GM19023 (cell line): Measurements from ENCODE around the gene CDIPT.
A peak's percentile ranks its signal among the peaks of the same experiment; 100 is the strongest.
"Not testable (repeated sequence)": the region's sequence is repeated elsewhere in the genome, so short reads cannot be mapped to it uniquely, and the experiment has no call there.

Experiments
- ATAC-seq: cut with Tn5 transposase; IDR thresholded peaks from one replicate; pipeline ENCODE4 v1.9.1; 2021; ENCODE audit warnings: mild to moderate bottlenecking, moderate library complexity; ENCODE audit not compliant: unreplicated experiment

CDIPT gene

DNA sequence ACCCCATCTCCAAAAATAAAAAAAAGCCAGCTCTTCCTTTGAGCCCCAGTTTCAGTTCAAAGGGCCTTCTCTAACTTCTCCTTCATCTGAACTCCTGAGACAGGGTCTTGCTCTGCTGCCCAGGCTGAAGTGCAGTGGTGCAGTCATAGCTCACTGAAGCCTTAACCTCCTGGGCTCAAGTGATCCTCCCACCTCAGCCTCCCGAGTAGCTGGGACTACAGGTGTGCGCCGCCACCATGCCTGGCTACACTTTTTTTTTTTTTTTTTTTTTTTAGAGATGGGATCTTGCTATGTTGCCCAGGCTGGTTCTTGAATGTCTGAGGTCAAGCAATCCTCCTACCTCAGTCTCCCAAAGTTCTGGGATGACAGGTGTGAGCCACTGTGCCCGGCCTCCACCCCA, 29.8 kb downstream of the CDIPT start:
- ATAC-seq, result not testable (repeated sequence)

- no peak for ATAC-seq
Observed at GRCh38 chr16:29831490-29831889, 31.5 kb downstream of the CDIPT start.

GRCh38 chr16:29830774-29831173, 32.3 kb downstream of the CDIPT start:
- ATAC-seq, result no peak

- ATAC-seq, result no peak
Observed at GRCh38 chr16:29826342-29826695, 36.7 kb downstream of the CDIPT start.

GRCh38 chr16:29825145-29826044, 37.6 kb downstream of the CDIPT start:
- ATAC-seq, result no peak

- no peak for ATAC-seq
Observed at GRCh38 chr16:29824589-29825144, 38.4 kb downstream of the CDIPT start.

DNA sequence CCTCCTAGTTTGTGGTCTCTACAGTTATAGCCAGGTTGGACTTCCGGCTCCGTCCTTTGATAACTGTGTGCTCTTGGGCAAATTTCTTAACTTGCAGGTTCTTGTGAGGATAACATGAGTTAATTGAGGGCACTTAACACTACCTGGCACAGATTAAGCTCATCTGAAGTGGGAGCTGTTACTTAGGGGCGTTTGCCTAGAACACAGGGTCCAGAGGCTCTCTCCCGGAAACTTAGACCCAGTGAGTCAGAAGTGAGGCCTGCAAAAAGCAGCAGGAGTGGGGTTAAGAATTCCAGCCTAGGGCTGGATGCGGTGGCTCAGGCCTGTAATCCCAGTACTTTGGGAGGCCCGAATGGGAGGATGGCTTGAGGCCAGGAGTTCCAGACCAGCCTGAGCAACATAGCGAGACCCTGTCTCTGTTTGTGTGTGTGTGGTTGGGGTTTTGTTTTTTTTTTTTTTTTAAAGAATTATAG, 41.3 kb downstream of the CDIPT start:
- ATAC-seq, result no peak

- peak; percentile 43 for ATAC-seq
Observed at GRCh38 chr16:29820730-29821642, 42.0 kb downstream of the CDIPT start.

DNA sequence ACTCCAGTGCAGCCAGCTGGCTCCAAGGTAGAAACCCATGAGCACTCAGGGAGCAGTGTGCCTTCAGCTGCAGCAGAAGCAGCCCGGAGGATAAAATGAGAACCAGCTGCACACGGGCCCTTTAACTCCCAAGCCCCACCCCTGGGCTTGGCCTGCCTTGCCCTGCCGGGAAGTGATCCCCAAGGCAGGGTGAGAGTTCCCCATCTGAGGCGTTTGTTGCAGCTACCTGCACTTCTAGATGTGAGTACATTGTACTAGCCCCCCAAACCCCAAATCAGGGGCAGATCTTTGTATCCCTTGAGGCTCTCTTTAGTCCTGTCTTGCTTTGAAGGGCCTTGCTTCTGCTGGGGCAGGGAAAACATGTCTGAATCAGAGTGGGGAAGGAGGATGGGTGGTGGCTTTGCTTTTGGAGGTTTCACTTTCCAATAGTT, 42.7 kb downstream of the CDIPT start, which contains the start of gene MVP:
Gene MVP (plus strand): TSS at position 192 of the 431 bp plus-strand sequence. CDS start 10,088 bp downstream, outside the sequence.
- no peak for ATAC-seq

DNA sequence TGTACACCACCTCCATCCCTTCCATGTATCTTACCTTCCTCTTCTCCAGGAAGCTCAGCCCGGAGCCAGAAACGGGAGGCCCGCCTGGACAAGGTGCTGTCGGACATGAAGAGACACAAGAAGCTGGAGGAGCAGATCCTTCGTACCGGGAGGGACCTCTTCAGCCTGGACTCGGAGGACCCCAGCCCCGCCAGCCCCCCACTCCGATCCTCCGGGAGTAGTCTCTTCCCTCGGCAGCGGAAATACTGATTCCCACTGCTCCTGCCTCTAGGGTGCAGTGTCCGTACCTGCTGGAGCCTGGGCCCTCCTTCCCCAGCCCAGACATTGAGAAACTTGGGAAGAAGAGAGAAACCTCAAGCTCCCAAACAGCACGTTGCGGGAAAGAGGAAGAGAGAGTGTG, 43.5 kb downstream of the CDIPT start:
- ATAC-seq, result no peak

- no peak for ATAC-seq
Observed at GRCh38 chr16:29818082-29818481, 44.9 kb downstream of the CDIPT start.

GRCh38 chr16:29816694-29817441, 46.2 kb downstream of the CDIPT start:
- peak; percentile 1 for ATAC-seq

DNA sequence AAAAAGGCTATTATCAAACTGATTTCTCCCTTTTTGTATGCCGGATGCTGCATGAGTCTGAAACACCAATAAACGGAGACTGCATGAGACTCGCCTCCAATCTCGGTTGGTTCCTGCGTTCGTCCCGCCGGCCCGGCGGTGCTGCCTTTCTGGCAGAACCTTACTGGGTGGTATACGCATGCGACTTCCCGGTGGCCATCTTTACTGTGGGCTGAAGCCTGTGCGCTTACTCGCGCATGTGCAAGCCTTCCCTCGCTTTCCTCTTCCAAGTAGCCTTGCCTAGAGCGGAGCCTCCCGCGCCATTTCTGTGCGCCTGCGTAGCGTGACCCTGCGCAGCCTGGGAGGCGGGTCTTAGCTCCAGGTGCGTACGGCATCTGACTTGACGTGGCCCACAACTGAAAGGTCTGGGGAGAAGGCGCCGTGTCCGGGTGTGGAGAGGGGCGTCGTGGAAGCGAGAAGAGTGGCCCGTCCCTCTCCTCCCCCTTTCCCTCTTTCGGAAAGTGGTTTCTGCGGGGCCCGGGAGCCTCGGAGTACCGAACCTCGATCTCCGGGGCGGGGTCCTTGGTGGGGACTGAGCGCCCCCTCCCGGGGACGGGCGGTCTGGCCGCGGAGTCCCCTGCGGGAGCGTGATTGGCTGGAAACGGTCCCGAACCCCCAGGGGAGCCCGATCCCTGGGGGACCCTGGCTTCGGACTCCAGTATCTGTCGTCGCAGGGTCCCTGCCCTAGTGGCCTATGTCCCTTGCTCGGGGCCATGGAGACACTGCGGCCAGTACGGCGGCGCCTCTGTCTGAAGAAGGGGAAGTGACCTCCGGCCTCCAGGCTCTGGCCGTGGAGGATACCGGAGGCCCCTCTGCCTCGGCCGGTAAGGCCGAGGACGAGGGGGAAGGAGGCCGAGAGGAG, 47.0 kb downstream of the CDIPT start, which contains the start of gene PAGR1:
Gene PAGR1 (plus strand): TSS at position 360 of the 901 bp plus-strand sequence. CDS start 374 bp downstream, at position 734.
- peak; percentile 57 for ATAC-seq

DNA sequence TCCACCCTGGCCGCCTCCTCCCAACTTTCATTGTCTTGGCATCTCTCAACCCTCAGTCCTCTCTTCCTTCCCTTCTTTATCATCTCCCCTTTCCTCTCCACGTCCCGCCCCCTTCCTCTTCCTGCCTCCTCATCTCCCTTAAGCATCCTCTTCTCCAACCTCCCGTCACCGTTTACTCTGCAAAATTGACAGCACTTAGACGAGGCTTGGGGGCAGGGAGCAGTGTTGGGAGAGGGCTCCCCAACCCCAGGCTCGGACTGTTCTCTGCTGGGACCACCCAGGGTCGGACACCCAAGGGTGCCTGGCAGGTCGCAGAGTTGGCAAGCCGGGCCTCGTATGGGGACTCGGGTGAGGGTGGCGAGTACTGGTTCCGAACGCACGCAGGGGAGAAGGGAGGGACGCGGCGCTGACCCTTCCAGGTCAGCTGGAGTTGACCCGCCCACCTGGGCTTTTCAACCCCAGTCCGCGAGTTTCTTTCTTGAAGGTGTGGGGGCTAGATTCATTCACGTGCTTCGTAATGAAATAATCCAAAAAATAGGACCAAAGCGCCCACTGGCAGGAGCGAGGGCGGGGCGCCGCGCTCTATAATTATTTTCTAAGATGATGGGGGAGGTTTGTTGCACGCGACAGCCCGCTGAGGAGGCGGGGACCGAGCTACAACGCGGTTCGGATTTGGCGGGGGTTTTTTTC, 47.8 kb downstream of the CDIPT start:
- ATAC-seq, result no peak

DNA sequence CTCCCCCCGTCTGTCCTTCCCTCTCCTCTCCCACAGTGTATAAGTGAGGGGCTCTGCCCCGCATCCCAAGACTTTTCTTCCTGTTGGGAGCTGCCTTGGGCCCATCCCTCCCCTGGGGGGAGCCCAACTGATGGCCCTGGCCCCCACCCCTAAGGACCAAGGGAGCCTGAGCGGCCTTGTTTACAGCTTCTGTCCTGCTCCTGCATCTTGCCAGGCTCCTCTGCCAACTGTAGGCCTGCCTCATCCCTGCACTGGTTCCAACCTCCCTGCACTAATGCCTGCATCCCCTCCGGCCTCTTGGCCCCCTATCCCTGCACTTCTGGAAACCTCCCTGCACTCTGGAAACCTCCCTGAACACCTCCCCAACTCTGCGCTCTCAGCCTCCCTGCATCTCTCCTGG, 48.4 kb downstream of the CDIPT start:
- ATAC-seq, result no peak

DNA sequence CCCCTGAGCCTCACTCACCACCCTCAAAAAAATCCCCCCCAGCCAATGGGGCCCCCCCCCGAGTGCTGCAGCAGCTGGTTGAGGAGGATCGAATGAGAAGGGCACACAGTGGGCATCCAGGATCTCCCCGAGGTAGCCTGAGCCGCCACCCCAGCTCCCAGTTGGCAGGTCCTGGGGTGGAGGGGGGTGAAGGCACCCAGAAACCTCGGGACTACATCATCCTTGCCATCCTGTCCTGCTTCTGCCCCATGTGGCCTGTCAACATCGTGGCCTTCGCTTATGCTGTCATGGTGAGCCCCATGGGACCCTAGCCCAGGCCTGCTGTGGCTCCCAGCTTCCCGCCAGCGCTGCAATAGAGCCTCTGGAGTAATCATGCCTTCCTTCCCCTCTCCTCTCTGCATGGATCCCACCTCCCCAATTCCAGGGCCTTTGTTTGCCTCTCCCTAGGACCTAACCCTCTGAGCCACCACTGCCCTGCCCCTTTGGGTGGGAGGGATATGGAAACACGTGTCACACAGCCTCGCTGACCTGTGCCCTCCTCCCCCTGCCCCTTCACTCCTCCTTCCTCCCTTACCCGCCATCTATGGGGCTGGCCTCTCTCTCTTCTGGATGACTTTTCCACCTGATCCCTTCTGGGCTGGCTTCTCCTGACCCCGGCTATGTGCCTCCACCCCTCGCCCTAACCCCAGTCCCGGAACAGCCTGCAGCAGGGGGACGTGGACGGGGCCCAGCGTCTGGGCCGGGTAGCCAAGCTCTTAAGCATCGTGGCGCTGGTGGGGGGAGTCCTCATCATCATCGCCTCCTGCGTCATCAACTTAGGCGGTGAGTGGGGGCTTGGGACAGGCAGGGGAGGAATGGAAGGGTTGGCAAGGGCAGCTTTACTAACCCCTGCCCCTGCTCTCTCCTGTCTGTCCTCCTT, 49.1 kb downstream of the CDIPT start:
- ATAC-seq, result no peak

DNA sequence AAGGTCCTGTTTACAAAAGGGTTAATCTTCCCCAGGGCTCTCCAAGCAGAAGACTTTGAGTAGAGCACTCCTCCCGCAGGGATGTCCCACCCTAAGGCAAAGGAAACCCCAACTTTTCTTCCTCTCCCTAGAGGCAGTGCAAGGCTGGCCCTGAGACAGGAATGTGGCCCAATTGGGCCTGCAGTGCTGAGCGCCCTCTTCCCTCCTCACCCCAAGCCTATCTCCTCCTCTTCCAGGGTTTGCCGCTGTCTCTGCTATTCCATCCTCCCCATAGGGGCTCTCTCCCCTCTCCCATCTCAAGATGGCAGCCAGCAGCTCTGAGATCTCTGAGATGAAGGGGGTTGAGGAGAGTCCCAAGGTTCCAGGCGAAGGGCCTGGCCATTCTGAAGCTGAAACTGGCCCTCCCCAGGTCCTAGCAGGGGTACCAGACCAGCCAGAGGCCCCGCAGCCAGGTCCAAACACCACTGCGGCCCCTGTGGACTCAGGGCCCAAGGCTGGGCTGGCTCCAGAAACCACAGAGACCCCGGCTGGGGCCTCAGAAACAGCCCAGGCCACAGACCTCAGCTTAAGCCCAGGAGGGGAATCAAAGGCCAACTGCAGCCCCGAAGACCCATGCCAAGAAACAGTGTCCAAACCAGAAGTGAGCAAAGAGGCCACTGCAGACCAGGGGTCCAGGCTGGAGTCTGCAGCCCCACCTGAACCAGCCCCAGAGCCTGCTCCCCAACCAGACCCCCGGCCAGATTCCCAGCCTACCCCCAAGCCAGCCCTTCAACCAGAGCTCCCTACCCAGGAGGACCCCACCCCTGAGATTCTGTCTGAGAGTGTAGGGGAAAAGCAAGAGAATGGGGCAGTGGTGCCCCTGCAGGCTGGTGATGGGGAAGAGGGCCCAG, 50.0 kb downstream of the CDIPT start:
- no peak for ATAC-seq
